Lower leg skin (tissue), 4 donors: Measurements from ENCODE around the gene NAA35. TPM values are rescaled to one million over a fixed set of nuclear protein-coding genes. Genes with fewer than 3 reads are reported as not detected.

Experiments
- DNase-seq, 2 donors: peaks; one replicate each; pipeline ENCODE4 v3.0.0-alpha.2; 2019; ENCODE audit warnings: low spot score in 2 of 2
- H3K4me3 ChIP-seq: fragments of 200-600 bp; sonication (generic); 2 replicates; pipeline ENCODE4 v1.5.1; 2017; ENCODE audit warnings: mild to moderate bottlenecking, low read depth; ENCODE audit not compliant: poor library complexity, severe bottlenecking
- CTCF ChIP-seq, 3 donors: fragments of 450-650 bp; IDR thresholded peaks; one replicate each; pipeline ENCODE4 v1.5.1; 2016; ENCODE audit warnings: antibody characterized with exemption in 3 of 3, mild to moderate bottlenecking in 3 of 3, moderate library complexity in 2 of 3
- POLR2A ChIP-seq, 2 donors: fragments of 450-650 bp; IDR thresholded peaks; one replicate each; pipeline ENCODE4 v1.6.1; 2016 to 2017; ENCODE audit warnings: antibody characterized with exemption in 2 of 2, mild to moderate bottlenecking in 1 of 2, moderate library complexity in 1 of 2
- WGBS, 2 donors: methylation state at CpG; one replicate each; pipeline ENCODE4 v1.1.5; 2018; 5-methylcytosine and 5-hydroxymethylcytosine counted together
- intact Hi-C: fragments of 100-400 bp; cut with DNase I; formaldehyde crosslinking; loops from one replicate; pipeline ENCODE4 v1.15.0; 2023; ENCODE audit warnings: low total_unique reads
- total RNA-seq, 4 donors: library from RNA; depleted of rRNA; stranded (reverse); fragments of >200 nt; gene quantifications; one replicate each; pipeline ENCODE4 v1.1.0, GENCODE V29; 2016

Gene NAA35
- total RNA-seq, 4 donors from 2014 or later, result 11.4 to 15.2 (median 12.3) TPM

GRCh38 chr9:86035827-86036440 is 95.0 kb downstream of the NAA35 start:
- no peak for TF ChIP-seq CTCF (IDR thresholded peaks at IDR 0.05)
- TF ChIP-seq POLR2A (IDR thresholded peaks at IDR 0.05), result no peak
- no peak overlapping the region for H3K4me3 ChIP-seq
- intact Hi-C loops, result no loop called here
- no peak for DNase-seq
- 85 to 91% methylated on average over 15 of the region's 15 CpGs for WGBS, 2 donors

- TF ChIP-seq POLR2A (IDR thresholded peaks at IDR 0.05), result no peak
- no peak for TF ChIP-seq CTCF (IDR thresholded peaks at IDR 0.05)
- intact Hi-C loops, result no loop called here
- WGBS, 2 donors, result 94 to 97% methylated on average over 9 of the region's 9 CpGs
- no peak overlapping the region for H3K4me3 ChIP-seq
- no peak for DNase-seq
Observed at GRCh38 chr9:86036555-86036954, 95.6 kb downstream of the NAA35 start.

- TF ChIP-seq CTCF (IDR thresholded peaks at IDR 0.05) (no peak), POLR2A (IDR thresholded peaks at IDR 0.05) (no peak)
- DNase-seq, result peak in 1 of 2 donors; percentile 71
- intact Hi-C loops, result no loop called here
- no peak overlapping the region for H3K4me3 ChIP-seq
- 93 to 94% methylated on average over 12 of the region's 12 CpGs for WGBS, 2 donors
Observed at GRCh38 chr9:86039991-86040860, 99.3 kb downstream of the NAA35 start.

GRCh38 chr9:86040861-86041155 is 99.9 kb downstream of the NAA35 start:
- TF ChIP-seq CTCF (IDR thresholded peaks at IDR 0.05) (no peak), POLR2A (IDR thresholded peaks at IDR 0.05) (no peak)
- 63 to 66% methylated on average over 3 of the region's 3 CpGs for whole genome bisulfite sequencing, 2 donors
- DNase-seq, result peak in 1 of 2 donors; percentile 50
- intact Hi-C loops, result no loop called here
- no peak overlapping the region for H3K4me3 ChIP-seq

- DNase-seq, result peak in 1 of 2 donors; percentile 68
- no peak overlapping the region for H3K4me3 ChIP-seq
- intact Hi-C loops, result no loop called here
- 38 to 39% methylated on average over 8 of the region's 8 CpGs for WGBS, 2 donors
- TF ChIP-seq CTCF (IDR thresholded peaks at IDR 0.05), result no peak
Observed at GRCh38 chr9:86041311-86041741, 100.4 kb downstream of the NAA35 start.
